ENCODE measurements around the gene DAB1.

Gene DAB1

DNA sequence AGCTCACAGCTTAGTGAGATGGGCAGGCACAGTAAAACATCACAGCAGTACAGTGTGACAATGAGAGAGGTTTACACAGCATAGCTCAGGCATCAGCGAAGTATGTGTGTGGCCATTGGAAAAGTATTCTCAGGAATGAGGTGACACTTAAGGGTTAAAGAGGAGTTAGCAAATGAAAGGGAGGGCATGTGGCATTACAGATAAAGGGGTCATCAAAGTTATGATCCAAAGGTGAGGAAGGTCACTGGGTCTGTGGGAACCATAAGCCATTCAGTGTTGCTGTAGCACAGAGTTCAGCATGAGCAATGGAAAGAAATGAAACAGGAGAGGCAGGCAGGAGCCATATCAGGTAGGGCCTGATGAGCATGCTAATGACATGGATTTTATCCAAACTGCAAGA lies 453.6 kb downstream of the DAB1 start:
- DNase-seq (ENCODE audit: low read depth): no peak
- TF ChIP-seq, protein P1, sequence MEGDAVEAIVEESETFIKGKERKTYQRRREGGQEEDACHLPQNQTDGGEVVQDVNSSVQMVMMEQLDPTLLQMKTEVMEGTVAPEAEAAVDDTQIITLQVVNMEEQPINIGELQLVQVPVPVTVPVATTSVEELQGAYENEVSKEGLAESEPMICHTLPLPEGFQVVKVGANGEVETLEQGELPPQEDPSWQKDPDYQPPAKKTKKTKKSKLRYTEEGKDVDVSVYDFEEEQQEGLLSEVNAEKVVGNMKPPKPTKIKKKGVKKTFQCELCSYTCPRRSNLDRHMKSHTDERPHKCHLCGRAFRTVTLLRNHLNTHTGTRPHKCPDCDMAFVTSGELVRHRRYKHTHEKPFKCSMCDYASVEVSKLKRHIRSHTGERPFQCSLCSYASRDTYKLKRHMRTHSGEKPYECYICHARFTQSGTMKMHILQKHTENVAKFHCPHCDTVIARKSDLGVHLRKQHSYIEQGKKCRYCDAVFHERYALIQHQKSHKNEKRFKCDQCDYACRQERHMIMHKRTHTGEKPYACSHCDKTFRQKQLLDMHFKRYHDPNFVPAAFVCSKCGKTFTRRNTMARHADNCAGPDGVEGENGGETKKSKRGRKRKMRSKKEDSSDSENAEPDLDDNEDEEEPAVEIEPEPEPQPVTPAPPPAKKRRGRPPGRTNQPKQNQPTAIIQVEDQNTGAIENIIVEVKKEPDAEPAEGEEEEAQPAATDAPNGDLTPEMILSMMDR (IDR thresholded peaks at IDR 0.05; ENCODE audit: low read depth, low read length, missing control alignments): no peak
- no peak overlapping the region for H3K4me3 ChIP-seq (ENCODE audit: low read depth, low read length)
- in situ Hi-C loops (cut with HindIII; ENCODE audit: low sequenced_read_pairs): no loop called here

DNA sequence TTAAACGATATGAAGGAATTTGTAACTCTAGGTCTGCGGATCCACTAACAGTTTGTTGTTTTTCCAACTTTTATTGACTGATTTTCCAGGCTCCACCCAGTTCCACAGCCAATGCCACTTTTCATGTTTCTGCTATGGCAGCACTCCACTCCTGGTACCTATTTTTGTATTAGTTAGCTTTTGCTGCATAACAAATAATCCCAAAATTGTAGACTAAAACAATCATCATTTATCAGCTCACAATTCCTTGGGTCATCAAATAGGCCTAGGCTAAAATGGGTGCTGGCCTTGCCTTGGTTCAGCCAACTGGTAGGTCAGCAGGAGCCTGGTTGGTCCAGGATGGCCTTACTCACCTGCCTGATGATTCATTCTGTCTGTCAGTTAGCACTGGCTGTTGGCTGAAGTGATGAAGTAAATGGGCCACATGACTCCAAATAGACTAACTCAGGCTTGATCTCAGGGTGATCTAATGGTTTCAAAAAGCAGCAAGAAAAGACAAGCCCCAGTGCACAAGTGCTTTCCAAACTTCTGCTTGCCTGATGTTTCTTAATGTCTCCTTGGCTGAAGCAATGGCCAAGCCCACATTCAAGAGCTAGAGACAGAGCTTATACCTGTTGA lies 454.9 kb downstream of the DAB1 start:
- TF ChIP-seq, protein P1 (IDR thresholded peaks at IDR 0.05; ENCODE audit: low read depth, low read length, missing control alignments): no peak
- no peak overlapping the region for H3K4me3 ChIP-seq (ENCODE audit: low read depth, low read length)
- no peak for DNase-seq (ENCODE audit: low read depth)
- in situ Hi-C loops (cut with HindIII; ENCODE audit: low sequenced_read_pairs): no loop called here

DNA sequence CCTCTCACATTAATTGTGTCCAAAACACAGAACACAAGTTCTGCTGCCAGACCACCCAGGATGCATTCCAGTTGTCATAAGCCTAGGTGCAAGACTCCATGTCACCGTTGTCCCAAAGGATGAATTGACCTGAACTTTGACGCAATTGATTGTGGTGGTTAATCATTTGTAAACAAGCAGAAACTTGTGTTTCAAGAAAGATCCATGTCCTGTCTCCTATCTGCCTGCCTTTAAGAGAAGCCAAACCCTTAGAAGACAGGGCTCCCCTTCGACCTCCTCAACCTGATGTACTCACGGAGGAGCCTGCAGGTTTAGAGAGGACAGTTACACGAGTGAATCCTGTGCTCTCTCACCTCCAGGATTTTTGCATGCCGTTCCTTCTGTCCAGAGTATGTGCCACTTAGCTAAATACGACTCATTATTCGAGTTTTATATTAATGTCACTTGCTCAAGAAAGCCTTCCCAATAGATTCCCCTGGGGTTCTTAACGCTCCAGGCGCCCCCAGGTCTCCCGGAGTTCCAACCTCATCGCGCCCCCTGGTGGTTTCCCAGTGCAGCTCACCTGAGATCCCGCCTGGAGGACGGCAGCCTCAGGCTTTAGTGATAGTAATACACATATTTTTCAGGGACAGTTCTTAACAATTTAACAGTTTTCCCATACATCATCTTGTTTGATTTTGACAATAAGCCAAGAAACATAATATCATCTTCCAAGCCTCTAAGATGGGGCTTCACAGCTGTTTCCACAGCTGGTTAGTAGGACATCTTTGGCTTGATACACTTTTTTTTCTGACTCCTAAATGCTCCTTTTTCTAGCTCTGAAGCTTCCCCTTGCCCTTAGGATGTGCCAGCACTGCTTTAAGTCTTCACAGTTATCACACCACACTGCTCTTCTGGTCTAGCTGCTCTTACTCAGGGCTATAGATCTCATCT lies 455.7 kb downstream of the DAB1 start:
- no peak for DNase-seq (ENCODE audit: low read depth)
- no peak overlapping the region for H3K4me3 ChIP-seq (ENCODE audit: low read depth, low read length)
- in situ Hi-C loops (cut with HindIII; ENCODE audit: low sequenced_read_pairs): no loop called here
- TF ChIP-seq, protein P1 (IDR thresholded peaks at IDR 0.05; ENCODE audit: low read depth, low read length, missing control alignments): peak; percentile 50

DNA sequence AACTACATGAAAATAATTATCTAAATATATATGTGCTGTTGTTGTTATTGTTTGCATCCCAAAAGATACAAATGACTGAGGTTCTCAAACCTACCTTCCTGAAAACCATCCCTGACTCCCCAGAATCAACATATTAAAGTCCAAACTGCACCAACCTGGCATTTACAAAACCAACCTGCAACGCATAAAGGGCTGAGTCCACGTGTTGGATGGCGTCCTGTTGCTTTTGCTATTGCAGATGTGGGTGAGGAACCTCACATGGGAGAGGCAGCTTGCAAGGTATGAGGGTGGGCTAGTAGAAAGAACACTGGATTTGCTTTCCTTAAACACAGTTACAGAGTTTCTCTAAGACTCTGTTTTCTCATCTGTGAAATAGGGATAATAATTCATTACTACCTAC lies 456.5 kb downstream of the DAB1 start:
- no peak overlapping the region for H3K4me3 ChIP-seq (ENCODE audit: low read depth, low read length)
- in situ Hi-C loops (cut with HindIII; ENCODE audit: low sequenced_read_pairs): no loop called here
- DNase-seq (ENCODE audit: low read depth): no peak
- TF ChIP-seq, protein P1 (IDR thresholded peaks at IDR 0.05; ENCODE audit: low read depth, low read length, missing control alignments): no peak

DNA sequence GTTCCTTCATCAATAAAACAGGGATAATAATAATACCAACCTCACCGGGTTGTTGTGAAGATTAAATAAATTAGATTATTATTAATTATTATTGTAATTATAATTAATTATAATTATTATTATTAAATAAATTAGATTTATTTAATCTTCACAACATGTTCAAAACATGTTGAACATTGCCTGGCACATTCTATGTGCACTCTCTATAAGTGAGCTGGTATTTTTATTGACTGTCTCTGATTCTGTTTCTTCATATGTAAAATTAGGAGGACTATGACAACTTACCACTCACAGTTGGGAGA lies 457.2 kb downstream of the DAB1 start:
- in situ Hi-C loops (cut with HindIII; ENCODE audit: low sequenced_read_pairs): no loop called here
- no peak for DNase-seq (ENCODE audit: low read depth)
- TF ChIP-seq, protein P1 (IDR thresholded peaks at IDR 0.05; ENCODE audit: low read depth, low read length, missing control alignments): no peak
- H3K4me3 ChIP-seq (ENCODE audit: low read depth, low read length): no peak overlapping the region

DNA sequence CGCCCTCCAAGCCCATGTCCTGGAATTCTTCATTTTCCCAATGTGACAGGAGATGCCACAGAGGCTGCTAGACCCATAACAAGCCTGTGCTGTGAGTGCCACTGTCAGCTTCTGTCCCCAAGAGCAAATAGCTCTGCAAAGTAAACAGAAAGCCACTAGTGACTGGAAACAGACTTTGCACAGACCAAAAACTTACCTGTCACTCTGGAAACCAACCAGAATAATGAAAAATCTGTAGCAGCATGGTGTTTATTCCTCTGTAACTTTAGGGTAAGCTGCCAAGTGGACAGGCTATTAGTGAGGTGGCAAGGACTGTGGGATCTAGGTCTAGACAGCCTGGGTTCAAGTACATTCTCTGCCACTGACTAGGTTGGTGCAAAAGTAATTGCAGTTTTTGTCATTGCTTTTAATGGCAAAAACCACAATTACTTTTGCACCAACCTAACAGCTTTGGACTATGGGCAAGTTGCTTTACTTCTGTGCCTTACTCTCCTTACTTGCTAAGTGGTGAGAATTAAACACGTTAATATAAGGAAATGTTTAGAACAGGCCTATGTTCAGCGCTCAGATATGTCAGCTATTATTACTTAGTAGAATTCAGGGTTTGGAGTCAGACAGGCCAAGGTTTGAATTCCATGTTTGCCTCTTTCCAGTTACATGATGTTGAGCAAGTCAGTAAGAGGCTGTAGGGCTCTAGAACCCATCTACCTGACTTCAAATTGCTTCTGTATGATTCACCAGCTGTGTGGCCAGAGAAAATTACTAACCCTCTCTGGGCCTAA lies 457.8 kb downstream of the DAB1 start, which contains the start of gene C8B:
C8B (minus strand) TSS at position 100 of the 782 bp plus-strand sequence; CDS start at position 33, 67 bp downstream.
- in situ Hi-C loops (cut with HindIII; ENCODE audit: low sequenced_read_pairs): no loop called here
- TF ChIP-seq, protein P1 (IDR thresholded peaks at IDR 0.05; ENCODE audit: low read depth, low read length, missing control alignments): no peak
- DNase-seq (ENCODE audit: low read depth): no peak
- no peak within 1 kb of the TSS for H3K4me3 ChIP-seq (ENCODE audit: low read depth, low read length)
